GM18951 (cell line): ENCODE results near the gene NPY5R.

Experiments
- POLR2A ChIP-seq: IDR thresholded peaks from 4 replicates; pipeline ENCODE4 v1.6.1; 2011; ENCODE audit warnings: mild to moderate bottlenecking; ENCODE audit not compliant: insufficient read length, insufficient read depth; ENCODE audit errors: extremely low read depth
- in situ Hi-C: fragments of 300-500 bp; cut with MboI; formaldehyde crosslinking; loops from one replicate; pipeline ENCODE4 v1.12.0; 2022; ENCODE audit warnings: low sequenced_read_pairs, mixed read lengths, inconsistent platforms; ENCODE audit not compliant: unreplicated experiment

NPY5R gene

DNA sequence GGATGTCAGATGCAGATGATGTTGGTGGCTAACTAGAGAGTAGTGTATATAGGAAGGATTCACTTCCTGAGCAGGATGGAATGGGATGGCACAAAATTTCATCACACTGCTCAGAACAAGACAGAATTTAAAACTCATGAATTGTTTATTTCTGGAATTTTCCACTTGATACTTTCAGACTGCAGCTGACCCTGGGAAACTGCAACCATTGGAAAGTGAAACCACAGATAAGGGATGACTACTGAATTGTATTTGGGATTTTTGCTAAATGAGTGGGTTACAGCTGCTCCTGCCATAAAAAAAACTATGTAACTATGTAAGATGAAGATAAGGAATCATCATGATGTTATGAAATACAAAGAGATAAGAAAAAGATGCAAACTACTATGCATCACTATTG is 51.4 kb downstream of the NPY5R start:
- in situ Hi-C loops: no loop called here
- TF ChIP-seq POLR2A: no peak

DNA sequence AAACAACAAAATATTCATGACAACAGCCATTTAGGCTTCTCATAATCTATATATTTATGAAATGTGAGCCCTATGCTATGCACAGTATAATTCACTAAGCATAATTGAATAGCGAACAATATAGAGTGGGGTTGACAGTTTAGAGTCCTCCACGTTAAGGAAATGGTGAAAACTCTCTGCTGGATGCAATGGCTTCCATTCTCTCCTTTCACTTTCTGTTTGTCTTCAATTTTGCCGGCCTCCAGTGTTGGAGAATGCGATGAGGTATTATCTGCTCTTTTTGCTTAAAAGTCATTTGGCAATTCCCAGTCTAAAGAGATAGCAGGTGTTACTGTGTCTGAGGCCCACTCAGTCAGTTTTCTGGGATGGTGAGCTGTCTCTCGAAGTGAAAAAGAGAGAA is 52.1 kb downstream of the NPY5R start:
- no peak for TF ChIP-seq POLR2A
- in situ Hi-C loops: no loop called here

- TF ChIP-seq POLR2A: no peak
Observed at GRCh38 chr4:163398238-163398637, 54.5 kb downstream of the NPY5R start.

GRCh38 chr4:163400911-163401310 is 57.2 kb downstream of the NPY5R start:
- in situ Hi-C loops: no loop called here
- TF ChIP-seq POLR2A: no peak

More at GRCh38 chr4:163398238-163398637, 54.5 kb downstream of the NPY5R start:
- in situ Hi-C loops: no loop called here
